IPS-18c (cell line): ENCODE data around the gene NUDT9.
"Not testable (repeated sequence)": the region's sequence is repeated elsewhere in the genome, so short reads cannot be mapped to it uniquely, and the experiment has no call there.

Source experiments
- H3K4me3 ChIP-seq: 2 replicates; pipeline ENCODE4 v1.7.0; 2013; ENCODE audit warnings: low read depth, mild to moderate bottlenecking, low read length, moderate library complexity; ENCODE audit not compliant: insufficient read depth
- H3K9me3 ChIP-seq: one replicate; pipeline ENCODE4 v1.6.1; 2013; ENCODE audit warnings: mild to moderate bottlenecking, low read length, moderate library complexity; ENCODE audit not compliant: control insufficient read depth, insufficient read depth

The NUDT9 gene, protein sequence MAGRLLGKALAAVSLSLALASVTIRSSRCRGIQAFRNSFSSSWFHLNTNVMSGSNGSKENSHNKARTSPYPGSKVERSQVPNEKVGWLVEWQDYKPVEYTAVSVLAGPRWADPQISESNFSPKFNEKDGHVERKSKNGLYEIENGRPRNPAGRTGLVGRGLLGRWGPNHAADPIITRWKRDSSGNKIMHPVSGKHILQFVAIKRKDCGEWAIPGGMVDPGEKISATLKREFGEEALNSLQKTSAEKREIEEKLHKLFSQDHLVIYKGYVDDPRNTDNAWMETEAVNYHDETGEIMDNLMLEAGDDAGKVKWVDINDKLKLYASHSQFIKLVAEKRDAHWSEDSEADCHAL

DNA sequence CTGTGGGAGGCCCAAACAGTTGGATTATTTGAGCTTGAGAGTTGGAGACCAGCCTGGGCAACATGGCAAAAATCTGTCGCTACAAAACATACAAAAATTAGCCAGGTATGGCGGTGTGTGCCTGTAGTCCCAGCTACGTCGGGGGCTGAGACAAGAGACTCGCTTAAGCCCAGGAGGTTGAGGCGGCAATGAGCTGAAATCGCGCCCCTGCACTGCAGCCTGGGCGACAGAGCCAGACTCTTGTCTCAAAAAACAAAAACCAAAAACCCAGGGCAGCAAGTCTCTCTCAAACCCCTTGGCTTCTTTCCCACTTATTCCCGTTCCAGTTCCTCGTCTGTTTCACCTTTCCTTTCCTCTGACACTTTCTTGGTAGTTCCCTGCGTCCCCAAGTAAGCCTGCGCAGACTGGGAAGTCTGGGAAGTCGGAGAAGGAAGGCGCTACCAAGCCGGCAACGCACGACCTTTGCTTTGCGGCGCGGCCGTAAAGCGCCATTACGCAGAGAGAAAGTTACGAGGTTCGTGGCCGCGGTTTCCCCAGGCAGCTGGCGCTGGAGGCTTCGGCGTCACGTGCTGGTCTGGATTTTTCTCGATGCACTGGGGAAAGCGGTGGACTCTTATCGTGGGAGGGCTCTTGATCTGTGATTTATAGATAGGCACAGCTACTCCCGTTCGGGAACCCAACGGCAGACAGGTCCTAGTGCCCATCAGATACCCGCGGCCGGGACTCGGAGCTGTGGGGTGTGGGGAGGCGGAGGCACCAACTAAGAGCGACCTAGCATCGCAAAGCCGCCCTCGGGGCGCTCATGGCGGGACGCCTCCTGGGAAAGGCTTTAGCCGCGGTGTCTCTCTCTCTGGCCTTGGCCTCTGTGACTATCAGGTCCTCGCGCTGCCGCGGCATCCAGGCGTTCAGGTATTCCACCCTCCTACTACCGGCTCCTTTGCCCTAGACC, at the start of gene NUDT9:
TSS of gene NUDT9 (plus strand) at position 470 of the 949 bp plus-strand sequence. CDS start at position 803, 333 bp downstream.
- Histone ChIP-seq H3K9me3 (peaks cover 4% of the 10 kb centered on the region), H3K4me3 (peak within 1 kb of the TSS; percentile 77)

DNA sequence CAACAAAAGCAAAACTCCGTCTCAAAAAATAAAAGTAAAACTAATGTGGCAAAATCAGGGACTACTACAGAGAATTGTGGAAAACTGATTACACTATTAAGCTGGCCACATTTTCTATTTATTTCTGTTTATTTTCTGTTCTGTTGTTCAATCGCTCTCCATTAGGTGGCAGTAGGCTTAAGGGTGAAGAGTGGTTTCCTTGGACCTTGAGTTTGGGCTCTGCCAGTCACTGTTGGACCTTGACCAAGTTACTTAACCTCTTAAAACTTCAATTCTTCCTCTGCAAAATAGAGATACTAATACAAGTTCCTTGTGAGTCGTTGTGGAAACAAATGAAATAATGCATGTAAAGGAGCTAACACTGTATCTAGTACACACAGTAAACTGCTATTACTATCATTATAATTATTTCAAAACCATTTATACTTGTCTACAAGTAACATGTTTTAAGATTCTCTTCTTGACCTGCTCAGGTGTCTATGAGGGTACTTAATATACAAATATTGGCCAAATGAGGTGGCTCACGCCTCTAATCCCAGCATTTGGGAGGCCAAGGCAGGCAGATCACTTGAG, 46.6 kb upstream of the NUDT9 start:
- Histone ChIP-seq H3K9me3 (no peaks in the 10 kb centered on the region), H3K4me3 (no peak overlapping the region)

DNA sequence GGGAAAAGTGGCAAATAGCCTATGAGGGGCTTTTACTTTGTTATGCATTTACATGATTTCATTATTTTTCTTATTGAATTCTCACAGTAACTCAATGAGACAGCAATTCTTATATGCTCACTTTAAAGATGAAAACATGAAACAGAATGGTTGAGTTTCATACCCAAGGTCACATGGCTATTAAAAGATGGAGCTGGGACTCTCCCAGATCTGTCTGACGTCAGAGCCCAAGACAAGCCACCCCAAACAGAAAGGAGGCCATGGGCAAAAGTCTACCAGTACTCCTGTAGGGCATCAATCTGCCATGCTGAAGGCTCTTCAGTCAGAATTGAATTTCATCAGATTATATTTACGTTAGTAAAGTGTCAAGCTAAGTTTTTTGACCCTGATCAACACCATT, 44.6 kb upstream of the NUDT9 start:
- Histone ChIP-seq H3K4me3 (no peak overlapping the region), H3K9me3 (no peaks in the 10 kb centered on the region)

DNA sequence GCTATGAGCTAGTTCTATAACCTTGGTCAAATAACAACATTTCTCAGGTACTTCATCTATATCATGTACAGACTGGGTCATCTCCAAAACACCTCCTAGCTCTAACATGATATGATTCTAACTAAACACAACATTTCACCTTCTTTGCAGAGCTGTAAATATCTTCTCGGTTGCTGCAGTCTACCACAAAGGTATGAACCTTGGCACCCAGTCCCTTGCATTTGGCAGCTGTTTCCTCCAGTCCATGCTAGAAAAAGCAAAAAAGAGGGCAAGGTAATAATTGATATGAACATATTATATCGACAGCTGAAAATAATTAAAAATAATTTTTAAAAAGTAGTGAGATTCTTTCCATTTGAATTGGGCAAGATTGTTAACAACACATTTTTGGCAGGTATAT, 40.3 kb upstream of the NUDT9 start:
- Histone ChIP-seq H3K9me3 (no peaks in the 10 kb centered on the region), H3K4me3 (no peak overlapping the region)

DNA sequence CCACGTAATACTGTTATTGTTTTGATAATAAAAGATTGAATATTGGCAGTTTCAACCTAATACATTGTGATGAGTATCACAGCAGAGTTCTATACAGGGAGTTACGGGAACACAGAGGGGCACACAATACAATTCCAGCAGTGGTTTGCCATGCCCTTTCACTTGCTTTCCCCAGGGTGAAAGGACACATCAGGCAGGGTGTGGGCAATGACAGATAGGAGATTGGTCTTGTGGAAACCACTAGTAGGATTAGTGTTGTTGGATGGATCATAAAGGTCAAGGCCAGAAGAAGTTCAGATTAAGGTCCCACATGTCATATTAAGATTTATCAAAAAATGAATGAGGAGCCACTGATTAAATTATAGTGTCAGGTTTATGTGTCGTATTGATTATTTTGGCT, 39.4 kb upstream of the NUDT9 start:
- no peak overlapping the region for H3K4me3 ChIP-seq
- no peaks in the 10 kb centered on the region for H3K9me3 ChIP-seq

DNA sequence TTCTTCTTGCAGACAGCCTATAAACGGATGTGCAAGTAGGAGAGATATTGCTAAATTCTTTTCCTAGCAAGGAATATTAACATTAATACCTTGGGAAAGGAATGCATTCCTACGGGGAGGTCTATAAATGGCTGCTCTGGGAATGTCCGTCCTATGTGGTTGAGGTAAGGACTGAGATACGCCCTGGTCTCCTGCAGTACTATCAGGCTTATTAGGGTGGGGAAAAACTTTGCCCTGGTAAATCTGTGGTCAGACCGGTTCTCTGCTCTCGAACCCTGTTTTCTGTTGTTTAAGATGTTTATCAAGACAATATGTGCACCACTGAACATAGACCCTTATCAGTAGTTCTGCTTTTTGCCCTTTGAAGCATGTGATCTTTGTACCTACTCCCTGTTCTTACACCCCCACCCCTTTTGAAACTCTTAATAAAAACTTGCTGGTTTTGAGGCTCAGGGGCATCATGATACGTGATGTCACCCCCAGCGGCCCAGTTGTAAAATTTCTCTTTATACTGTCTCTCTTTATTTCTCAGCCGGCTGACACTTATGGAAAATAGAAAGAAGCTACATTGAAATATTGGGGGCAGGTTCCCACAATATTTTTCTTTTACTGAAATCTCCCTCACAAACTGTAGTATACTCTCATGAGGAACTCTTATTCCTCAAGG, 37.8 kb upstream of the NUDT9 start:
- H3K9me3 ChIP-seq, H3K4me3 ChIP-seq: not testable (repeated sequence)

DNA sequence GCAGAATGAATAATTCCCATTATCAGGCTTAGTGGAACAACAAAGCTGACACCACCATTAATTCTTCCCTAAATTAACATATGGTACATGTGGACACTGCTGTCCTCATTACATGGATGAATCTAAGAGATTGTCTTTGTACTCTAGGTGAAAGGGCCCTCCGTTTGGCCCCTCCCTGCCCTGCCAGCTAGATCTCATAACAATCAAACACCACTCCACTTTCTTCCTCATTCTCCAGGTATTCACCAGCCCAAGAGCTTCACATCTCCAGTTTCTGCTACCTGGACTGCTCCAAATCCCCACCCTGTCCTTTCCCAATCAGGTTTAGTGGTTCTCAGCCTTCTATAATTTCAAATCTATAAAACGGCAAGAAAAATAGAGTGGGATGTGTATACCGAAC, 35.1 kb upstream of the NUDT9 start:
- Histone ChIP-seq H3K4me3 (no peak overlapping the region), H3K9me3 (no peaks in the 10 kb centered on the region)

DNA sequence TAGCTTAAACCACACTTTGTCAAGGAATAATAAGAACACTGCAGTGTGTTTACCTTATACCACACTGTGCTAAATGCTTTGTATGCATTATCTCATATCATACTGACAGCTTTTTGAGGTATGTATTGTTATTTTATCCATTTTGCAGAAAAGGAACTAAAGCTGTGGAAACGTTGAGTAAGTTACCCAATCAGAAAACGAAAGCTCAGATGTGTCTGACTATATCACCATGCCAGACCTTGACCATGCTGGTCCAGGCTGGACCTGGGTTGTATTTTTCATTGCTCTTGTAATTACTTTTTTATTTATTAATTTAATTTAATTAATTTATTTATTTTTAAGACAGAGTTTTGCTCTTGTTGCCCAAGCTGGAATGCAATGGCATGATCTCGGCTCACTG, 33.5 kb upstream of the NUDT9 start:
- no peaks in the 10 kb centered on the region for H3K9me3 ChIP-seq
- H3K4me3 ChIP-seq, result no peak overlapping the region

DNA sequence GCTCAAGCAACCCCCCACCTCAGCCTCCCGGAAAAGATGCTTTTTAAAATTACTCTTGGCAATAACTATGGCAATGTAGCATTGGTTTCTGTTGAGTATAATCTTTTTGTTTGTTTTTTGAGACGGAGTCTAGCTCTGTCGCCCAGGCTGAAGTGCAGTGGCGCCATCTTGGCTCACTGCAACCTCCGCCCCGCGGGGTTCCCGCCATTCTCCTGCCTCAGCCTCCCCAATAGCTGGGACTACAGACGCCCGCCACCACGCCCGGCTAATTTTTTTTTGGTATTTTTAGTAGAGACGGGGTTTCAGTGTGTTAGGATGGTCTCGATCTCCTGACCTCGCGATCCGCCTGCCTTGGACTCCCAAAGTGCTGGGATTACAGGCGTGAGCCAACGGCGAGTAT, 32.3 kb upstream of the NUDT9 start:
- peak overlapping the region; percentile 51 for H3K4me3 ChIP-seq
- H3K9me3 ChIP-seq, result not testable (repeated sequence)

DNA sequence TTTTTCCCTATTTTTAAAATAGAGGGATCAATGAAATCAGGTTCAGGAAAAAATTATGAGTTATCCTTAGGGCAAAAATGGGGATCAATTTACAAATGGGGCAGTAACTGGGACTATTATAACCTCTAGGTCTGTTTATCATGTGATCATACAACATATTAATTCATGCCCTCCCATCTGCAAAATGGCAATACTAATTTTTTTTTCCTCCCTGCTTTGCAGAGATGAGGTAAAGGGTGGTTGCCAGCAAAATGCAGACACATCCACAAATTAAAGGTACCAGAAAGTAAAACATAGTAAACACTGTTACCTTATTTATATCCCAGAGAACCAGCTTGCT, 31.9 kb upstream of the NUDT9 start:
- Histone ChIP-seq H3K9me3 (no peaks in the 10 kb centered on the region), H3K4me3 (peak overlapping the region; percentile 51)

DNA sequence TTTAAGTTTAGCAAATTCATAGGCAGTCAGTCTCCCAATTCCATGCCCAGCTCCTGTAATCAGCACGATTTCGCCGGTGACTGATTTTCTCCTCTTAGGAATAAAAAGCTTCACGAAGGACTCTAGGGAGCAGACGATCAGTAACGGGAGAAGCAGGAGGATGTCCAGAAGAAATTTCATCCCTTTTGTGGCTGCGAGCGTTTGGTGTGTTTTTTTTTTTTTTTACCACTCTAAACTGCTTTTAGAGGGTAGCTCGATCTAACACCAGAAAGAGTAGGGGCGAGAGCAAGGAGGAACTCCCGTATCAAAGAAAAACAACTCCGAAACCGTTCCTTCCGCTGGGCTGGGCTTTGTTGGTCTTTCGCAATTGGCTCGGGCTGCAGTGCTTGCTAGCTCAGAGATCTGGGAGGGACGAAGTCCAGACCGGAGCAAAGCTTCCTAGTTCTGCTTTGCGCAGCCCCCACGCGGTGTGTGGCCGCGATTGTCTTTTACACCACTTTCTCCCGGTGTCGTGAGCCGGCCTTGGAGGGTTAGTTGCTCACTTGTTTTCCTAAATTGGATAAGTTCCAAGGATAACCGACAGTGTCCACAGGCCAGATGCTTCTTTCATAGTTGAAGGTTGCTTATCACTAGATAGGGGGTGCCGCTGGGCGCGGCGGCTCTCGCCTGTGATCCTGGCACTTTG, 31.3 kb upstream of the NUDT9 start, which contains the start of gene HSD17B11:
TSS of gene HSD17B11 (minus strand) at position 298 of the 685 bp plus-strand sequence. CDS start at position 180, 118 bp downstream.
- peak within 1 kb of the TSS; percentile 51 for H3K4me3 ChIP-seq
- H3K9me3 ChIP-seq, result no peaks in the 10 kb centered on the region

DNA sequence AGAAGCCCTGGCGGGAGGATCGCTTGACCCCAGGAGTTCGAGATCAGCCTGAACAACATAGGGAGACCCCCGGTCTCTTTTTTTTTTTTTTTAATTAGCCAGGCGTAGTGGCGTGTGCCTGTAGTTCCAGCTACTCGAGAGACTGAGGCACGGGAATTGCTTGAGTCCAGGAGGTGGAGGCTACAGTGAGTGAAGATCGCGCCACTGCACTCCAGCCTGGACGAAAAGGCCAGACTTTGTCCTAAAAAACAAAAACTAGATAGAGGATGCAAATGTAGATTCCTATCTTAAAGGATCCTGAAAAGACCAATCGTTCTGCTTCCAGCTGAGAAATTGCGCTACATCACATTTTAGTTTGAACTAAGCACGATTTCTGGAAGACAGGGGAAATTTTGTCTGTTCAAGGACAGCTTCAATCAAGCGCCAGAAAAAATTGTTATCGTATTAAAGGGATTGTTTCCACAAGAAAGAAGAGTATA, 30.8 kb upstream of the NUDT9 start:
- H3K9me3 ChIP-seq, result no peaks in the 10 kb centered on the region
- peak overlapping the region; percentile 51 for H3K4me3 ChIP-seq

DNA sequence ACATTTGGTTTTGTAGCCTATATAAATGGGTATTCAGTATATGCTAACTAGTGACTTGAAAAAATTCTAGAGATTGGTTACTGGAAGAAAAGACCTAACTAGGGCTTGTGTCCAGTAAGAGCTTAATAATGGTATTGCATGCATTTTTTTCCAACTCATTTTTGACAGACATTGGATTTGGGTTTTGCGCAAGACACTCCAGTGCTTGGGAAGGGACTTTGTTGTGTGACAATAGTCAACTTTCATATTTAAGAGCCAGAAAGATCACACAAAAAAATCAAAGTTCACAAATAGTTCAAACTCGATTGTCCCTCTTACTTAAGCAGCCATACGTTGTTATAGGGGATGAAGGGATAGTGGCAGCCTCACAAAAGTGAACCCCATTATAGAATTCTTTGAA, 30.2 kb upstream of the NUDT9 start:
- Histone ChIP-seq H3K9me3 (no peaks in the 10 kb centered on the region), H3K4me3 (no peak overlapping the region)

DNA sequence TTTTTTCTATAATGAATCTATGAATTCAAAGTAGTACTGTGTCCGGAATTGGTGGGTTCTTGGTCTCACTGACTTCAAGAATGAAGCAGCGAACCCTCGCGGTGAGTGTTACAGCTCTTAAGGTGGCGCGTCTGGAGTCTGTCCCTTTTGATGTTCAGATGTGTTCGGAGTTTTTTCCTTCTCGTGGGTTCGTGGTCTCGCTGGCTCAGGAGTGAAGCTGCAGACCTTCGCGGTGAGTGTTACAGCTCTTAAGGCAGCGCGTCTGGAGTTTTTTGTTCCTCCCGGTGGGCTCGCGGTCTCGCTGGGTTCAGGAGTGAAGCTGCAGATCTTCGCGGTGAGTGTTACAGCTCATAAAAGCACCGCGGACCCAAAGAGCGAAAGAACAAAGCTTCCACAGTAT, 27.3 kb upstream of the NUDT9 start:
- not testable (repeated sequence) for H3K9me3 ChIP-seq, H3K4me3 ChIP-seq

DNA sequence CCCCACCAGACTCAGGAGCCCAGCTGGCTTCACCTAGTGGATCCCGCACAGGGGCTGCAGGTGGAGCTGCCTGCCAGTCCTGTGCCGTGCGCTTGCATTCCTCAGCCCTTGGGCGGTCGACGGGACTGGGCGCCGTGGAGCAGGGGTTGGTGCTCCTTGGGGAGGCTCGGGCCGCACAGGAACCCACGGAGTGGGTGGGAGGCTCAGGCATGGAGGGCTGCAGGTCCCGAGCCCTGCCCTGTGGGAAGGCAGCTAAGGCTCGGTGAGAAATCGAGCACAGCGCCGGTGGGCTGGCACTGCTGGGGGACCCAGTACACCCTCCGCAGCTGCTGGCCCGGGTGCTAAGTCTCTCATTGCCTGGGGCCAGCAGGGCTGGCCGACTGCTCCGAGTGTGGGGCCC, 26.5 kb upstream of the NUDT9 start:
- not testable (repeated sequence) for H3K4me3 ChIP-seq, H3K9me3 ChIP-seq

DNA sequence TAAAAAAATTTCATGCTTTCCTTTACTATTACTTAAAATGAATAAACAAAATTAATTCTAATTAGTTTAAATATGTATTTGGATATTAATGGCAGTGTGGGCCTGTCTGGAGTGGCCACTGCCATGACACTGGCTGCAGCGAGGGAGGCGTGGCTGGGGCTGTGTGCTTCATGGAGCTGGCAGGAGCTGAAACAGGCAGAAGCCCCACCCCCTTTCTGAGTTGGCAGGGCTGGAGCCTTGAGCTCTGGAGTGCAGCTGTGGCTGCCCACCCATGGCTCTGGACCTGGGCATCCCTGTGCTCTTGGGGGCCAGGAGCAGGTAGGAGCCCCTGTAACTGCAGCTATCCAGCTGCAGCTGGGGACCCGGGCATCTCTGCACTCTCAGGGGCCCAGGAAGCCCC, 23.2 kb upstream of the NUDT9 start:
- H3K4me3 ChIP-seq, result no peak overlapping the region
- H3K9me3 ChIP-seq, result no peaks in the 10 kb centered on the region

DNA sequence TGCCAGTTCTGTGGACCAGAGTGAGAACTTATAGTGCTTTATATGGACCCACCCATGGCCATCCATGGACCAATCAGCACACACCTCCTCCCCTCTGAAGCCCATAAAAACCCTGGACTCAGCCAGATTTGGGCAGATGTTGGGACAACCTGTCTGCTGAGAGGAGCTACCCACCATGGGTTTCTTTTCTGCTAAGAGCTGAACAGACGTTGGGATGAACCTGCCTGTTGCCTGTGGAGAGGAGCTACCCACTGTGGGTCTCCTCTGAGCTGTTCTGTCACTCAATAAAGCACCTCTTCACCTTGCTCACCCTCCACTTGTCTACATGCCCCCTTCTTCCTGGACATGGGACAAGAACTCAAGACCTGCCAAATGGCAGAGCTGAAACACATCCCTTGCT, 22.4 kb upstream of the NUDT9 start:
- Histone ChIP-seq H3K4me3 (no peak overlapping the region), H3K9me3 (no peaks in the 10 kb centered on the region)
